SK-MEL-5 (cell line): ENCODE results near the gene ZBTB8OS. TPM values are rescaled to one million over a fixed set of nuclear protein-coding genes. Genes with fewer than 3 reads are reported as not detected.
A peak's percentile ranks its signal among the peaks of the same experiment; 100 is the strongest.
"Not testable (repeated sequence)": the region's sequence is repeated elsewhere in the genome, so short reads cannot be mapped to it uniquely, and the experiment has no call there.

Source experiments
- DNase-seq: peaks from one replicate; pipeline ENCODE4 v3.0.0-alpha.2; 2016; ENCODE audit warnings: low read depth, low spot score
- in situ Hi-C: cut with HindIII; loops from 2 replicates; pipeline ENCODE4 v1.10.0; 2016; ENCODE audit warnings: low sequenced_read_pairs, high pct_unique_total_duplicates, low pct_unique_long_range_greater_than_20kb
- polyA plus RNA-seq, 2 experiments: library from polyadenylated mRNA; depleted of rRNA; stranded (reverse); fragments of >200 nt; gene quantifications; 2 replicates each; pipeline ENCODE4 v1.2.3, GENCODE V29; 2015
- total RNA-seq: library from RNA; depleted of rRNA; stranded (reverse); fragments of >200 nt; shearing (Covaris generic); gene quantifications from 2 replicates; pipeline ENCODE4 v1.2.3, GENCODE V29; 2014; rRNA removed

The ZBTB8OS gene
- total RNA-seq: 47.8 and 50.2 TPM in 2 replicates
- polyA plus RNA-seq (2015; cell fraction: cytosol; rRNA removed): 27.5 and 32.5 TPM in 2 replicates
- 49.0 and 49.7 TPM in 2 replicates for polyA plus RNA-seq (2015; cell fraction: nucleus; rRNA removed)

DNA sequence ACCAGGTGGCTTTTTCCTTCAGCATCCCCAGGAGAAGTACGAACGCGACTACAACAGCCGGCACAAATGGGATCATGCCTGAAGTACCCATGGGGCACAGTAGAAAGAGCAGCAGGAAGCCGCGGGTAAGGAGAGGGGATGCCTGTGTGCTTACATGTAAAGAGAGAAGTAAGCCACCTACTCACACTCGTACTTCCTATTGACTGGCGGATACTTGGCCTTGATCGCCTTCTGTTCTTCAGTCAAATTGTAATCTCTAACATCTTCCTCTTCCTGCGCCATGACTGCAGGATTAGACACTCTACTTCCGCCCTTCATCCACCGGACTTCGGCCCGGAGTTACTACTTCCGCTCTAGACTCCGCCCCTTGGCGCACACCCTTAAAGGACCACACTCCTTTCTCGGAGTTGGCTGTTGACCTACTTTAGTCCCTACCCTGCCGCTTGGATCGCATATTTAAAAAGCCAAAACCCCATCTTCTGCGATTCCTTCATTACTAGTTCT lies at the start of gene ZBTB8OS:
Gene ZBTB8OS (minus strand): TSS at position 303 of the 504 bp plus-strand sequence. CDS start 21 bp downstream, at position 282.
- in situ Hi-C loops: no loop called here
- DNase-seq: peak; percentile 92

DNA sequence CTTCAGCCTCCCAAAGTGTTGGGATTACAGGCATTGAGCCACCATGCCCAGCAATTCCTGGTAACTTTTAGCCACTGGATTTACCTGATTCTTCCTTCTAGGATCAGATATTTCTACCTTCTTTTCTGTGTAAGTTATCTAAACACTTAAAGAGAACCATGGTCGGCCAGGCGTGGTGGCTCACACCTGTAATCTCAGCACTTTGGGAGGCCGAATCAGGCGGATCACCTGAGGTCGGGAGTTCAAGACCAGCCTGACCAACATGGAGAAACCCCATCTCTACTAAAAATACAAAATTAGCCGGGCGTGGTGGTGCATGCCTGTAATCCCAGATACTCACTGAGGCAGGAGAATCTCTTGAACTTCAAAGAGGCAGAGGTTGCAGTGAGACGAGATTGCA lies 46.6 kb upstream of the ZBTB8OS start:
- DNase-seq, in situ Hi-C loops: not testable (repeated sequence)

DNA sequence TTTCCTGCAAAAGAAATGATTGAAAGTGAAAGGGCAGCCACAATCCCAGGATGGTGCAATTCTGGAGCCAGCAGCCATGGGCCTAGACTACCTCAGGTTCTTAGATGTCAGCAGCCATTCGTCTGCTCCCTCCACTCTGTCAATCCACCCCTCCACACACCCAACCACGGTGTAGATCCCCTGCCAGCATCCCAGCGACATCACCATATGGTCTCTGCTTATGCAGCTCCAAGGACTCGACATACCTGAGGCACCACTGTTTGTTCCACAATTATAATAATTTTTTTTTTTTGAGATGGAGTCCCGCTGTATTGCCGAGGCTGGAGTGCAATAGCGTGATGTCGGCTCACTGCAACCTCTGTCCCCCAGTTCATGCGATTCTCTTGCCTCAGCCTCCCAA lies 45.7 kb upstream of the ZBTB8OS start:
- in situ Hi-C loops: no loop called here
- DNase-seq: no peak

DNA sequence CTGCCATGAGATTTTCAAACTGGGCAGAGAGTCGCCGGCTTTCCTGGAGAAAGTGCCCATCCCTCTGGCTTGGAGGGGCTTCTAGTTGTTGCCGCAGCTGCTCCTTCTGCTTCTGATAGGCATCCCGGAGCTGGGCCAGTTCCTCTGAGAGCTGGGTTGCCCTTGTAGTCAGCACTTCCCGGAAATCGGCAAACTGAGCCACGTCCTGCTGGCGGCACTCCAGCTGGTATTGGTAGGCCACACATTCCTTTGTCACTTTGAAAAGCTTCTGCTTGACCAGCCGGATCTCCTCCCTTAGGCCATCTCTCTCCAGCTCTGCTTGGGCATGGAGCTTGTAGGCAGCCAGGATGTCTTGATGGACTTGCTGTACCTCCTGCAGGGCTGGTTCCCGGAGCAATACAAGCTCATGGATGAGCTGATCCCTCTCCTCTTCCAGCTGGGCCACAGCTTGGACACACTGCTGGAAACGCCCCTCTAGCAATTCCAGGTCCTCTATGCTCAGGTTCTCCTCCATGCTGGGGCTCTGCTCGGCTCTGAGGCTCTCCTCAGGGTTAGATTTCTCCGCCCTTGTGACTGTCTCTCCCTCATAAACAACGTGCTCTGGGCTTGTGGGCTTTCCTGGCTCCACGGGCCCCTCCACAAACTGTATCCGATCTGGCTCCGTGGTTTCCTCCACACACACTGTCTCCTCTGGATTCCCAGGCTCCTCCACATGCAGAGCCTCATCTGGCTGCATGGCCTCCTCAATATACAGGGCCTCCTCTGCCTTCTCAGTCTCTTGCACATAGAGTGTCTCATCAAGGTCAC lies 45.0 kb upstream of the ZBTB8OS start:
- DNase-seq: no peak
- in situ Hi-C loops: no loop called here

DNA sequence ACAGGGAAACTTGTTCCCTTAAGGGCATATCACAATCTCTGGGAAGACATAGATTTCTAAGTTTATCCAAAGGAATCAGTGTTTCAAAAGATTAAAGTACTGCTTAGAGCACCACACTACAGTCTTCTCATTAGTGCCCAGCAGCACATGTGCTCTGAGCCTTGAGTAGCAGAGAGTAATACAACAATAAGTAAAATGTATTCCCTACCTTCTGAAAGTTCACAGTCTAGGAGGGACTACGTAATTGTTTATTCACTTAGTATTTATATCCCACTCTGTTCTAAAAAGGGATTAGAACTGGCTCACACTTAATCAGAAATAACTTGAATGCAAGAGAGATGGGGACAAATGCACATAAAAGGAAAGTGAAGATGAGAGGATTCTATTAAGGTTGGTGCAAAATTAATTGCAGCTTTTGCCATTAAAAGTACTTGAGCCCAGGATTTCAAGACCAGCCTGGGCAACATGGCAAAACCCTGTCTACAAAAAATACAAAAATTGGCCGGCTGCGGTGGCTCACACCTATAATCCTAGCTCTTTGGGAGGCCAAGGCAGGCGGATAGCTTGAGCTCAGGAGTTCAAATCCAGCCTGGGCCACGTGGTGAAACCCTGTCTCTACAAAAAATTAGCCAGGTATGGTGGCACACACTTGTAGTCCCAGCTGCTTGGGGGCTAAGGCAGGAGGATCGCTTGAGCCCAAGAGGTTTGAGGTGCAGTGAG lies 43.3 kb upstream of the ZBTB8OS start:
- no peak for DNase-seq
- in situ Hi-C loops: no loop called here

DNA sequence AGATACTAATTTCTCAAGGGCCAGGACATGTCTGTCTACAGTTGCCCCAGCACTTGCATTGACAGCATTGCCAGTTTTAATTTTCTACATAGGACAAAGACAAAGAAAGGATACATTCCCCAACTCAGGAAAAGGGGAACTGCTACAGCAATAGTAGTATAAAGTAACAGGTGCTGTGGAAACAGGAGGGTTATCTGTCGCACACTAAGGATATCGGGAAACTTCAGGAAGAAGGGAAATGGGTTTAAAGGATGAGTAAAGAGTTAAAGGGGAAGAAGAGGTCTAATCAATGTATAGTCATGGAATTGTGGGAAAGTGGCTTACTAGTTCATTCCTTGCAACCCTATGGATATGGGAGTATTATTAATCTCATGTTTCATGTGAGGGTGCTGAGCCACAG lies 36.0 kb upstream of the ZBTB8OS start:
- DNase-seq: no peak
- in situ Hi-C loops: no loop called here

DNA sequence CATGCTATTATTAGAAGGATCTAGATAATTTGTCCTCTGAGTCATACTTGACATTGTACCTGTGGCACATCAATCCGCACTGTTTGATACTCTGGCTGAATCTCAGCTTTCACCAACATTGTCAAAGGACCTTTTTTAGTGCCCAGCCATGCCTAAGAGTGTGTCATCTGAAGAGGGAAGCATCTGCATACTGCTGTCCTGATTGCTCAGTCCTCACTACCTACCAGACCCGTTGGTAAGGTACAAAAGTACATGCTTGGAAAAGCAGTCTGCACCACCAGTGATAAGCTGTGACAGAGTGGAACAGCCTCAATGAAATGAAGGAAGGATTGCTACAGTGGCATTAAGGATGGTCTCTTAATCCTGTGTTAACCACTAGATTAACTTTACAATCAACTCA lies 35.1 kb upstream of the ZBTB8OS start:
- in situ Hi-C loops: no loop called here
- DNase-seq: no peak

DNA sequence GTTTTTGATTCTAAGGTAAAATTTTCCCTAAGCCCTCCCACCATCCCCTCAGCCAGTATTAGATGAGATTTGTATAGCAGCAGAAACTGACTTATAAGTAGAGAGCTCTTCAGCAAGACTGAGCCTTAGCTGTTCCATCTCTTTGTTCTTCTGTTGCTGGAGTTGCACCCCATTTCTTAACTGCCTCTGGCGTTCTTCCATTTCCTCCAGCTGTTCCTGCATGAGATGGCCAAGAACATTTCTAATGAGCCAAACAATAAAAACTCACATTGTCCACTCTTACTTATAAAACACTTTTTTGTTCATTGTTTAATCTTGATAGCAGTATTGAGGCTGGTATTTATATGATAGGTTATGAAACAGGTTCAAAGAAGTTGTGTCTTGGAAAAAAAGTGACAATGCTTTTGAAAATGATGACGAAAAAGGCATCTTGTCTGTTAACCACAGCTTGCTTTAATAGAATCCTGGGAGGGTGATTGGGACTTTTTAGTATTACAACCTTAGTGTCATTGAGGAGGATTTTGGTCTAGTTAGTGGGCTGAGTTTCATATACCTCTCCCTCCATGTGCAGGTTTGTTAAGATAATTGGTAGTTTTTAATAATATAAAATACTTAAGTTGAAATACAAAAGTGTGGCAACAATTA lies 33.9 kb upstream of the ZBTB8OS start:
- in situ Hi-C loops: no loop called here
- DNase-seq: peak; percentile 21

DNA sequence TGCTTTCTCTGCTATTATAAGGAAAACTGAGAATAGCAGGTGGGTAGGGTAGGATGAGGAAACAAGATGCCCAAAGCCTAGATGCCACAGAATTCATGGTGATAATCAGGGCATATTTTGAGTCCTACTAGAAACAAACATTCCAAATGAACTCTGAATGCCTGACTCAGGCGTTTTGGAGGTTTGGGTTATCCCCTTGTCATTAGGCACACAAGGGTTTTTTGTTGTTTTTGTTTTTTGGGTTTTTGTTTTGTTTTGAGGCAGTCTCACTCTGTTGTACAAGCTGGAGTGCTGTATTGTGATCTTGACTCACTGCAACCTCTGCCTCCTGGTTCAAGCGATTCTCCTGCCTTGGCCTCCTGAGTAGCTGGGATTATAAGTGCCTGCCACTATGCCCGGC lies 33.0 kb upstream of the ZBTB8OS start:
- in situ Hi-C loops: no loop called here
- DNase-seq: no peak

DNA sequence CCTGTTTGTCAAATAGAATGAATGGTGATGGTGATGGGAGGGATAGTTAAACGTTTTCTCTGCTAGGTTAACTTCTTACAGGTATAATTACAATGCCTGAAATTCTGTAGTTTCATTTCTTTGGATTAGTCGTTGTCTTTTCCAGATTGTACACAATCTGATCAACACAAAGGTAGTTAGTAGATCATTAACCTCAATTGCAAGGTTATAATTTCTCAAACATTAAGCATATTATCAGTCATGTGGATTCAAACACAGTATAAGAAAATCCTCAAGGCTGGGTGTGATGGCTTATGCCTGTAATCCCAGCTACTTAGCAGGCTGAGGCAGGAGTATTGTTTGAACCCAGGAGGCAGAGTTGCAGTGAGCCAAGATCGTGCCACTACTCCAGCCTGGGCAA lies 31.6 kb upstream of the ZBTB8OS start:
- no peak for DNase-seq
- in situ Hi-C loops: no loop called here

DNA sequence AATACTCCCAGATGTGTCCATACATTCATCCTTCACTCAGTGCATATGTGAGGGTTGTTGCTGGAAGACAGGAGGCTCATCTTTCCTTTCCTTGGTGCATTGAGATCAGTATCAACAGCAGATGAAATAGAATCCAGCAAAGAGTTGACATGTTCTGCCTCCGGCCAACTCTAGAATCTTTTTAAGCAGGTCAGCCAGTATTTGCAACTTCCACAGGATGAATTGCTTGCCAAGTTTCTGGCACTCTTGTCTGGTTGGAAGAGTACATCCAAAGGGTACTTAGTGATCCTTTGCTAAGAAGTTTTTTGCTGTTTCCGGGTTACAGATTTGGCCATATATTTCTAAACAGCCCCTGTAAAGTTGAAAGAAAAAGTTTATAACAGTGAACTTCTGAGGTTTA lies 31.2 kb upstream of the ZBTB8OS start:
- in situ Hi-C loops: no loop called here
- no peak for DNase-seq

DNA sequence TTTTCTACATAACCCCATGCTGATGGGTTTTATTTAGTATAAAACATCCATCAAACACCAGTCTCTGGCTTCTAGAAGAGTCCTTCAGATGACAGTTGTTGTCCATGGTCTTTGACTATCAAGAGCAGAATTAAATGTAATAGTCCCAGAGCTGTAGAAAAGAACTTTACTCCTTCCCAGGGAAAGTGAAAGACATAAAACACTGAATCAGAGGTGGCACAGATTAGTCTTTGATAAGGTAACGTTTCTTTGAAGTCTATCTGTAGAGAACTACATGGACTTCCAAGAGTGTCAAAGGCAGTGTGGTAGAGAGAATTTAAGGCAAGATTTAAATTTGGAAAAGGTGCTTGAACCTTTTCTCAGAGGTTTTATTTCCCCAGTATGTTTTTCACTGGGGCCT lies 30.3 kb upstream of the ZBTB8OS start:
- DNase-seq: no peak
- in situ Hi-C loops: no loop called here

DNA sequence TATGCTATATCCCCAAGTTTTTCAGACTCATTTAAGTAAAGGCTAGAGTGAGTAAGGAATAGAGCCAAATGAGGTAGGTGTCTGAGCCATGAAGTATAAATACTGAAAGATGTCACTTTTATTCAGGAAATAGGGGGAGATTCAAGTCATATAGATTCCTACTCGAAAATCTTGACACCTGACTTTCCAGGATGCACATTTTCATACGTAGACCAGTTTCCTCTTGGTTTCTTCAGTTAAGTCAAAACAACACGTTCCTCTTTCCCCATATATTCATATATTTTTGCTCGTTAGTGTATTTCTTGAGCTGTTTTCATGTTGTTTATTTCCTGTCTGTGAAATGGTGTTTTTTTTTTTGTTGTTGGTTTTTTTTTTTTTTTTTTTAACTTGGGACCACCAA lies 29.6 kb upstream of the ZBTB8OS start:
- in situ Hi-C loops, DNase-seq: not testable (repeated sequence)

DNA sequence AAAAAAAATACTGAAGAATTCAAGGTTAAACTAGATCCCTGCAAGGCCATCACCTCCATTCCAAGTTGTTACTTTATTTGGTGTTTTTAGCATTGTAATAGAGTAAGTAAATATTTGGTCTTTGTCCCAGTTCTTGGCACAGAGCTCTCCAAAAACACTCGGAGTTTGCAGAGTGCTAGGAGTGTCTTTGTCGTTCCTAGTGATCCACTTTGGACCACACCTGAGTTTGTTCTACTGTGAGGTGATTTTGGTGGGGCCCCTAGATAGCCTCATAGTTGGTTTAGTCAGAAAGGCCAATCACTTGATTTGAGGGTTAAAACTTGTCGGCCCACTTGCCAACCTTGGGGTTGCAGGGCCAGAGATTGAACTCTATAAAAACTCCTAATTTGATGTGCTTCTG lies 26.6 kb upstream of the ZBTB8OS start:
- DNase-seq: no peak
- in situ Hi-C loops: no loop called here

DNA sequence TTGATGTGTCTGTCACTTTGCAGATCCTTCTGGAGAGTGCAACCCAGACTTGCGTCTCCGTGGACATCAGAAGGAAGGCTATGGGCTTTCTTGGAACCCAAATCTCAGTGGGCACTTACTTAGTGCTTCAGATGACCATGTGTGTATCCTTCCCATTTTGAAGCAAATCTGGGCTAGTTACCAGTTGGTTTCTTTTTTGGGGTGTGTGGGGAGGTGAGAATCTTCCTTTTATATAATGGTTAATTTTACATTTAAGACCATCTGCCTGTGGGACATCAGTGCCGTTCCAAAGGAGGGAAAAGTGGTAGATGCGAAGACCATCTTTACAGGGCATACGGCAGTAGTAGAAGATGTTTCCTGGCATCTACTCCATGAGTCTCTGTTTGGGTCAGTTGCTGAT lies 18.4 kb upstream of the ZBTB8OS start:
- in situ Hi-C loops, DNase-seq: not testable (repeated sequence)

DNA sequence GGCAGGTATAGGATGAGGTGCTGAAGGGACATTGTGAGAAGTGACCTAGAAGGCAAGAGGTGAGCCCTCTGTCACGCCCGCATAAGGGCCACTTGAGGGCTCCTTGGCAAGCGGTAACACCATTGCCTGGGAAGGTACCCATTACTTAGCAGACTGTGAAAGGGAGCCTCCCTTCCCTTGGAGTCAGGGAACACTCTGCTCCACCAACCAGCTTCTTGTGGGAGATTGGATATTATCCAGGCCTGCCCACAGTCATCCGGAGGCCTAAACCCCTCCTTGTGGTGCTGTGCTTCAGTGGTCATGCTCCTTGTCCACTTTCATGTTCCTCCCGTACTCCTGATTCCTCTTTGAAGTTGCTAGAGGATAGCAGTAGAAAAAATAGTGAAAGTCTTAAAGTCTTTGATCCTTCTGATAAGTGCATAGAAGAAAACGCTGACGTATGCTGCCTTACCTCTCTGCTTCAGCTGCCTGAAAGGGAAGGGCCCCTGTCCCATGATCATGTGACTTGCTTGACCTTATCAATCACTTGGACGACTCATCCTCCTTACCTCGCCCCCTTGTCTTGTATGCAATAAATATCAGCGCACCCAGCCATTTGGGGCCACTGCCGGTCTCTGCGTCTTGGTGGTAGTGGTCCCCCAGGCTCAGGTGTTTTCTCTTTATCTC lies 16.7 kb upstream of the ZBTB8OS start:
- DNase-seq: no peak
- in situ Hi-C loops: no loop called here

DNA sequence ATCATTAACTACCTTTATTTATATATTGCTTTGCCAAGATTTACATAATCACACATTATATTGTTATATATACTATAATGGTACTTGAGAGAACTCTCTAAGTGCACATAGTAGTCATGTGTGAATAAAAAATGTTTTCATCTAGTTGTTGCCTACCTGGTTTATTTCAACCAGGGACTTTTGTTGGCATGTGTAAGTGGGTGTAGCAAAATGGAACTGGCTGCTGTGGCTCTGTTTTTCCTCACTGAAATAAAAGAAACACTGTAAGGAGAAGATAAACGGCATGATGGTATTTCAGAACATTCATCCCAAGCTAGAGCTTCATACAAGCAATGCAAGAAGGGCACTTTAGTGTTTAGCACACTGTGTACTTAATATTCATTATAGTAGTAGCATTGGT lies 15.6 kb upstream of the ZBTB8OS start:
- no peak for DNase-seq
- in situ Hi-C loops: no loop called here

DNA sequence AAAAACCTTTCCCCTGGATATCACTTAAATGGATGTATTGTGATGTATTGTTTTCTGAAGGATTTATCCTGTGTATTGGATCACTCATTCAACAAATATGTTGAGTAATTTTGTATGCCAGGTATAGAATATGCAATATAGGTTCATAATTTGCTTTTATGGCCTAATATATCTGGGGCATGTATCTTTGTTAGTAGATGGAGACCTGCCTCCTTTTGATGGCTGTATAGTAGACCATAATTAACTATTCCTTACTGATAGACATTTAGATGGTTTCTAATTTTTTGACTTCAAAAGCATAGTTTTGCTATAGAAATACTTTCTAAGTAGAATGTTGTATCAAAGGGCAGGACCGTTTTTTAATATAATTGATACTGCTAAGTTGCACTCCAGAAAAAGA lies 9.2 kb upstream of the ZBTB8OS start:
- in situ Hi-C loops: no loop called here
- DNase-seq: no peak
